Amygdala (tissue), 56 donors: ENCODE measurements around the gene ITIH1.
A peak's percentile ranks its signal among the peaks of the same experiment; 100 is the strongest.
"Not testable (repeated sequence)": the region's sequence is repeated elsewhere in the genome, so short reads cannot be mapped to it uniquely, and the experiment has no call there.

Experiments
- DNase-seq, 56 donors: peaks; one replicate each; lab custom pipeline; 2025; lab: John Stamatoyannopoulos, UW

Gene ITIH1

DNA sequence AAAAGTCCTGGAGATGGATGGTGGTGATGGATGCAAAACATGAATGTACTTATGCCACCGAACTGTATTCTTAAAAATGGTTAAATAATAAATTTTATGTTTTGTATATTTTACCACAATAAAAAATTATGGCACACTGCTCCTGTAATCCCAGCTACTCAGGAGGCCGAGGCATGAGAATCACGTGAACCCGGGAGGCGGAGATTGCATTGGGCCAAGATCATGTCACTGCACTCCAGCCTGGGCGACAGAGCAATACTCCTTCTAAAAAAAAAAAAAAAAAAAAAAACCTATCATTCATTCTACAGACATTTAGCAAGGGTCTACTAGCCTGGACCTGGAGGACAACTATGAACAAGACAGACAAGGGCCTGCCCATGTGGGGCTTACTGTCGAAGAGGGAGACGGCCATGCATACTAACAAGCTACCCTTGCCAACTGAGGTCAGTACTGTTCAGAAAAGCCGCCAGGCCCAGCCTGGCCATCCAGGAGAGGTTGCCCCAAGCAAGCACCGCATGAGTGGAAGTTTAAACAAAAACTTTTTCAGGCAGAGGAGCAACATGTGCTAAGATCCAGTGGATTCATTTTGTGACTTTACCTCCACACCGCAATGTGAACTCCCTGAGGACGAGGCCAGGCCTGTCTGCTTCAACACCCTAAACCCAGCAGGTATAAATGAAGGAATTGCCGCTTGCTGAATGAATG is 3.9 kb upstream of the ITIH1 start:
- no peak for DNase-seq

- no peak for DNase-seq
Observed at GRCh38 chr3:52774066-52774713, 3.2 kb upstream of the ITIH1 start.

GRCh38 chr3:52774901-52775864 is 2.2 kb upstream of the ITIH1 start:
- DNase-seq = peak in 1 of 56 donors; percentile 12

GRCh38 chr3:52775877-52776276 is 1.5 kb upstream of the ITIH1 start:
- DNase-seq = no peak

GRCh38 chr3:52776486-52776885 is 913 bp upstream of the ITIH1 start:
- DNase-seq = not testable (repeated sequence)

DNA sequence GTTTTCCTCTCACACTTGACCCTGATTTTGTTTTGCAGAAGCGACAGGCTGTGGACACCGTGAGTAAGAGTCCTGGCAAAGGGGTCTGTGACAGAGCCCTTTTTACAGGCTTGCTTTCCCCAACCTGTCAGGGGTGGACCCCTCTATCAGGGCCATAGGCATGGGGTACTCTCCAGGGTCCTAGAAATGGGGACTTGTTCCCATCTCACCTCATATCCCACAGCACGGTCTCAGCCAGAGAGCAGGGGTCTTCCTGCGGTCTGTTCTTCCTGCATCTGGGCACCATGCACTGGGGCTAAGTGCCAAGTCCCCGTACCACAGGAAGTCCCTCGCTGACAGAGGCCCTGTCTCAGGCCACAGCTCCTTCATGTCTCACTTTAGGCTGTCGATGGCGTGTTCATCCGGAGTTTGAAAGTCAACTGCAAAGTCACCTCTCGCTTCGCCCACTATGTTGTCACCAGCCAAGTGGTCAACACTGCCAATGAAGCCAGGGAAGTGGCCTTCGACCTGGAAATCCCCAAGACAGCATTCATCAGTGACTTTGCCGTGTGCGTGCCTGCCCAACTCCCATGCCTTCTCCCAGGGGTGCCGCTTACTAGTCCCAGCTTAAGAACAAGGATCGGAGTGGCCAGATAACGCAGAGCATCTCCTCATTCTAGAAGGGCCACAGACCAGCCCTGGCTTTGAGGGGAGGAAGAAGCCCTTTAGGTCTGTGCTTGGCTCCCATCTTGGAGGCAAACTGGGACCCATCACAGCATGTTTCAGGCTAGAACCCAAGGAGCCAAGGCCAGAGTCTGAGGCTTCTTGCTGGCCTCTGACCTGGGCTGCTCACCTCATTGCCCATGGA is 783 bp downstream of the ITIH1 start:
- DNase-seq = no peak

GRCh38 chr3:52779011-52779836 is 1.8 kb downstream of the ITIH1 start:
- no peak for DNase-seq

GRCh38 chr3:52779837-52780585 is 2.6 kb downstream of the ITIH1 start:
- no peak for DNase-seq

DNA sequence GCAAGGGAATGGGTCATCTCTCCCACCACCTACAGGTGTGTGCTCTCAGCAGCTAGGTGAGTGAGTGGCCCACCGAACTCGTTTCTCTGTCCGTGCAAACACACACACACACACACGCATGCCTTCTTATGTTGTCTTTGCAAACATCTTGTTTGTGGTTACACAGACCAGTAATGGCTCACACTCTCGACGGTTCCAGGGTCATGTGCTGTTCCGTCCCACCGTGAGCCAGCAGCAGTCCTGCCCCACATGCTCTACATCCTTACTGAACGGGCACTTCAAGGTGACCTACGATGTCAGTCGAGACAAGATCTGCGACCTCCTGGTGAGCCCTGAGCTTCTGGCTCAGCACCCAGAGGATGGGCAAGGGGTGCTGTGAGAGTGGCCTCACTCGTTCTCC is 4.3 kb downstream of the ITIH1 start:
- DNase-seq = no peak

DNA sequence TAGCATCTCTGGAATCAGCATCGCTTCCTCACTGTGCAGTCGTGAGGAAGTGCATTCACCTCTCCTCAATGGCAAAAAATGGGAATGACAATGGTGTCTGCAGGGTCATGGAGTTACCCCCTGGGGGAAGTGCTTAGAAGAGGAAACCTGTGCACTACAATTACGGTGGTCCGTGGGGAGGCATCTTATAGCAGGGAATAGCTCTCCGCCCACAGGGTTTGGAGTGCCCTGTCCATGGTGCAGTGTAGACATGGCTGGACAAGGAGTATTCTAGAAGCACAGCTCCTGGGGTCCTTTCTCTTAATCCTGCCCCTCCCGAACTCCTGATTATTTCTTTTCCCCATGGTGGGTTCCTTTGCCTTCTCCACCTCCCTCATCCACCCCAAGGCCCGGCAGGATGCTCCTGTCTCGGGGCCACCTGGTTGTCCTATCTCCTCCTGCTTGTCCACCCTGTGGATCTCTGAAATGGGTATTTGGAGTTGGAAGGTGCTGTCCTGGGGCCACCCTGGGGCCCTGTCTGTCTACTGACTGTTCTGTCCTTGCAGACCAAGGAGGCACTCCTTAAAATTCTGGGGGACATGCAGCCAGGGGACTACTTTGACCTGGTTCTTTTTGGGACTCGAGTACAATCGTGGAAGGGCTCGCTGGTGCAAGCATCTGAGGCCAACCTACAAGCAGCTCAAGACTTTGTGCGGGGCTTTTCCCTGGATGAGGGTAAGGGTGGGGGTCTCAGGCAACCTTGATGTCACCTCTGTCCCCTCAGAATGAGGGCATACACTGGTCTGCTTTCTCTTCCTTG is 5.2 kb downstream of the ITIH1 start:
- DNase-seq = no peak

- DNase-seq = no peak
Observed at GRCh38 chr3:52783211-52783555, 5.8 kb downstream of the ITIH1 start.

DNA sequence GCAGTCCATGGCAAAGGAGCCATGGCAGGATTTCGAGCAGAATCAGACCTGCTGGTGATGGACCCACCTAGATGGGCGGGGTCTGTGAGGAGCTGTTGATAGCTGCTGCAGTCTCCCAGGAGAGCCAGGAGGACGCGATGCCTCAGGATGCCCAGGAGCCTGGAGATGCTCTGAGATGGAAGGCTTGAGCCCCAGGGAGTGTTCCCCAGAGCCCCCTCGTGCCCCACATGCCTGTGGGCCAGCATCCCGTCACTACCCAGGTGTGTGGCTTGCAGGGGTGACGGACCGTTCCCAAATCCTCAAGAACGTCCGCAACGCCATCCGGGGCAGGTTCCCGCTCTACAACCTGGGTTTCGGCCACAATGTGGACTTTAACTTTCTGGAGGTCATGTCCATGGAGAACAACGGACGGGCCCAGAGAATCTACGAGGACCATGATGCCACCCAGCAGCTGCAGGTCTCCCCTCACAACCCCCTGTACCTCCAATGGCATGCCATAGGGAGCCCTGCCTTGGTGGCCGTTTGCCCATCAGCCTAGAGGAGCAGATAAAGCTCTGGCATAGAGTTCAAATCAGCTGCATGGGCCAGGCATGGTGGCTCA is 6.7 kb downstream of the ITIH1 start:
- DNase-seq = no peak

DNA sequence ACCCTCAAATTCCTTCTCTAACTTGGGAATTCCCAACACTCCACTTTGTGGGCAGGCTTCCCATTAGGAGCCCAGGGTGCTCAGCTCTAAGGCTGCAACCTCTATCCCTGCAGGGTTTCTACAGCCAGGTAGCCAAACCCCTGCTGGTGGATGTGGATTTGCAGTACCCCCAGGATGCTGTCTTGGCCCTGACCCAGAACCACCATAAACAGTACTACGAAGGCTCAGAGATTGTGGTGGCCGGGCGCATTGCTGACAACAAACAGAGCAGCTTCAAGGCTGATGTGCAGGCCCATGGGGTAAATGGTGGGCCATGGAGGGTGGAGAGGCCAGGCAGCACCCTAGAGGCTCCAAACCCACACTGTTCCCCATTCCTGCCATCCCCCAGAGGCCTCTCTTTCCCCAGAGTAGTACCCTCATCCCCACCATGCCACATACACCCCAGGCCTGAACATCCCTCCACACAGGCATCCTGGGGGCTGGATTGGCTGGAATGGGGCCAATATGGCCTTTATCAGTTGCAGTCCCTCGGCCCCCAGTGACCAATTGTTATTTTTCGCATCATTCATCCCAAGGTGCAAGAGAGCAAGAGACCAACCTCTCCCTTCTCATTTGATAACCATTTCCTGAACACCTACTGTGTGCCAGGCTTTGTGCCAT is 7.7 kb downstream of the ITIH1 start:
- no peak for DNase-seq

GRCh38 chr3:52786330-52787215 is 9.2 kb downstream of the ITIH1 start:
- no peak for DNase-seq

DNA sequence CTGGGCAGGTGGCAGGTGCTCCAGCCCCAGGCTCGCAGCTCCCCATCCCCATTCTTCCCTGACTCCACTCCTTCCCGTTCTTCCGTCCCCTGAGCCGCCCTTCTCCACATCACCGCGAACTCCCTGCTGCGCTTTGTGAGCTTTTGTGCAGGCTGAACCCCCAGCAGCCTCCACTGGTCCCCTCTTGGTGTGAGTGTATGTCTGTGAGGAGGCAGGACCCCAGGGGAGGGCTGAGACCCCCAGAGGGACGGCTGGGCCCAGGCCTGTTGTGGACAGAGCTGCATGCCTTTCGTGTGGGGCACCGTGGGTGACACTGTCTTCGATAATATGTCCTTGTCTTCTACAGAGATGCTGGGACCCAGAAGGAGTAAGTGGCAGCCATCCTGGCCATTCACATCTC is 9.8 kb downstream of the ITIH1 start:
- no peak for DNase-seq
